GM18951 (cell line): ENCODE results near the gene CCDC50.

Experiments used
- POLR2A ChIP-seq: IDR thresholded peaks from 4 replicates; pipeline ENCODE4 v1.6.1; 2011; ENCODE audit warnings: mild to moderate bottlenecking; ENCODE audit not compliant: insufficient read length, insufficient read depth; ENCODE audit errors: extremely low read depth
- in situ Hi-C: fragments of 300-500 bp; cut with MboI; formaldehyde crosslinking; loops from one replicate; pipeline ENCODE4 v1.12.0; 2022; ENCODE audit warnings: low sequenced_read_pairs, mixed read lengths, inconsistent platforms; ENCODE audit not compliant: unreplicated experiment

The CCDC50 gene

GRCh38 chr3:191302451-191302850 is 26.7 kb upstream of the CCDC50 start:
- no peak for TF ChIP-seq POLR2A
- in situ Hi-C loops: no loop called here

- no peak for TF ChIP-seq POLR2A
- in situ Hi-C loops: no loop called here
Measured at GRCh38 chr3:191303596-191303995, 25.6 kb upstream of the CCDC50 start.

- no peak for TF ChIP-seq POLR2A
Measured at GRCh38 chr3:191306428-191306827, 22.8 kb upstream of the CCDC50 start.

GRCh38 chr3:191307341-191307740 is 21.9 kb upstream of the CCDC50 start:
- in situ Hi-C loops: no loop called here
- no peak for TF ChIP-seq POLR2A

More at GRCh38 chr3:191306428-191306827, 22.8 kb upstream of the CCDC50 start:
- in situ Hi-C loops: no loop called here

- TF ChIP-seq POLR2A: no peak
- in situ Hi-C loops: no loop called here
Measured at GRCh38 chr3:191313296-191313695, 15.9 kb upstream of the CCDC50 start.

GRCh38 chr3:191314109-191314728 is 15.0 kb upstream of the CCDC50 start:
- in situ Hi-C loops: no loop called here
- TF ChIP-seq POLR2A: no peak

- in situ Hi-C loops: no loop called here
- no peak for TF ChIP-seq POLR2A
Measured at GRCh38 chr3:191316876-191317603, 12.2 kb upstream of the CCDC50 start.

- in situ Hi-C loops: no loop called here
- TF ChIP-seq POLR2A: no peak
Measured at GRCh38 chr3:191320316-191320715, 8.9 kb upstream of the CCDC50 start.

GRCh38 chr3:191321019-191321767 is 8.0 kb upstream of the CCDC50 start:
- no peak for TF ChIP-seq POLR2A

GRCh38 chr3:191324936-191325335 is 4.3 kb upstream of the CCDC50 start:
- no peak for TF ChIP-seq POLR2A
- in situ Hi-C loops: no loop called here

More at GRCh38 chr3:191321019-191321767, 8.0 kb upstream of the CCDC50 start:
- in situ Hi-C loops: no loop called here

GRCh38 chr3:191327526-191327925 is 1.7 kb upstream of the CCDC50 start:
- no peak for TF ChIP-seq POLR2A
- in situ Hi-C loops: no loop called here

GRCh38 chr3:191328383-191328961 is 722 bp upstream of the CCDC50 start:
- TF ChIP-seq POLR2A: no peak
- in situ Hi-C loops: no loop called here
